ENCODE measurements around the gene DOCK10.

The DOCK10 gene

GRCh38 chr2:224910574-224910925 lies 131.7 kb downstream of the DOCK10 start:
- no peak for ATAC-seq

GRCh38 chr2:224909885-224910573 lies 132.2 kb downstream of the DOCK10 start:
- ATAC-seq = peak; percentile 68 to 78

GRCh38 chr2:224908818-224909217 lies 133.4 kb downstream of the DOCK10 start:
- ATAC-seq = no peak

- no peak for ATAC-seq
These were observed 137.9 kb downstream of the DOCK10 start for GRCh38 chr2:224904381-224904780.

- ATAC-seq = no peak
These were observed 138.6 kb downstream of the DOCK10 start for GRCh38 chr2:224903621-224904020.

- peak in 1 of 2 donors; percentile 5 for ATAC-seq
These were observed 141.1 kb downstream of the DOCK10 start for GRCh38 chr2:224901121-224901676.

GRCh38 chr2:224895377-224895776 lies 146.9 kb downstream of the DOCK10 start:
- no peak for ATAC-seq

GRCh38 chr2:224894356-224894755 lies 147.9 kb downstream of the DOCK10 start:
- peak; percentile 46 to 60 for ATAC-seq

GRCh38 chr2:224893848-224894247 lies 148.4 kb downstream of the DOCK10 start:
- no peak for ATAC-seq

GRCh38 chr2:224892574-224893204 lies 149.6 kb downstream of the DOCK10 start:
- no peak for ATAC-seq

GRCh38 chr2:224890372-224890771 lies 151.9 kb downstream of the DOCK10 start:
- no peak for ATAC-seq

- ATAC-seq = no peak
These were observed 155.1 kb downstream of the DOCK10 start for GRCh38 chr2:224887141-224887540.

- peak; percentile 81 for ATAC-seq
These were observed 156.3 kb downstream of the DOCK10 start for GRCh38 chr2:224885836-224886547.

GRCh38 chr2:224885291-224885690 lies 157.0 kb downstream of the DOCK10 start:
- no peak for ATAC-seq

- no peak for ATAC-seq
These were observed 158.1 kb downstream of the DOCK10 start for GRCh38 chr2:224884188-224884587.

GRCh38 chr2:224883700-224884099 lies 158.6 kb downstream of the DOCK10 start:
- no peak for ATAC-seq

GRCh38 chr2:224883172-224883516 lies 159.1 kb downstream of the DOCK10 start:
- ATAC-seq = no peak

- peak; percentile 40 to 66 for ATAC-seq
These were observed 159.7 kb downstream of the DOCK10 start for GRCh38 chr2:224882291-224883171.

GRCh38 chr2:224881846-224882245 lies 160.4 kb downstream of the DOCK10 start:
- ATAC-seq = no peak

- no peak for ATAC-seq
These were observed 165.7 kb downstream of the DOCK10 start for GRCh38 chr2:224876522-224876921.

- no peak for ATAC-seq
These were observed 166.4 kb downstream of the DOCK10 start for GRCh38 chr2:224875841-224876240.

- no peak for ATAC-seq
These were observed 167.1 kb downstream of the DOCK10 start for GRCh38 chr2:224875153-224875552.

GRCh38 chr2:224871813-224872212 lies 170.5 kb downstream of the DOCK10 start:
- no peak for ATAC-seq

Data from activated CD4-positive, CD25-positive, alpha-beta regulatory T cell treated with anti-CD3 and anti-CD28 coated beads, Interleukin-2, amount 50 U/mL, for 24 hours (primary cell).